ENCODE data around the gene ILDR2.

ILDR2 gene

DNA sequence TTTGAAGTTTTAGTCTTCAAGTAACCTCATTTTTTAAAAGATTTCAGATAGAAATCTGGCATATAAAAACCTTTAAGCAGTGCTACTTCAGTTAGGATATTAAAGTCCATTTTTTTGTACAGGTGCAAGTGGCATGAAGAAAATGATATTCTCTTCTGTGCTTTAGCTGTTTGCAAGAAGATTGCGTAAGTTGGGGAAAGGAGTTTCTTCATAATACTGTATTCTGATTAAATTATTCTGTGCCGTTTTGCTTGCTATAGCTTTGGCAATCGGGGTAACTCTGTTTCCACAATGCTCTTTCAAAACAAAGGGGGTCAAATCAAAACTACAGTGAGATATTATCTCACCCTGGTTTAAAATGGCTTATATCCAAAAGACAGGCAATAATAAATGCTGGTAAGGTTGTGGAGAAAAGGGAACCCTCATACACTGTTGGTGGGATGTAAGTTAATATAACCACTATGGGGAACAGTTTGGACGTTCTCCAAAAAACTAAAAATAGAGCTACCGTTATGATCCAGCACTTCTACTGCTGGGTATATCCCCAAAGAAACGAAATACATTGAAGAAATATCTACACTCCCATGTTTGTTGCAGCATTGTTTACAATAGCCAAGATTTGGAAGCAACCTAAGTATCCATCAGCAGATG, 40.9 kb upstream of the ILDR2 start:
- no peak for ATAC-seq
- TF ChIP-seq TOX (CRISPR knock-in tag; IDR thresholded peaks at IDR 0.05; ENCODE audit: borderline replicate concordance) (no peak), PPARA (CRISPR knock-in tag; IDR thresholded peaks at IDR 0.05; ENCODE audit: borderline replicate concordance) (no peak), ZFP30 (CRISPR knock-in tag; IDR thresholded peaks at IDR 0.05) (no peak), OSR1 (CRISPR knock-in tag; IDR thresholded peaks at IDR 0.05) (no peak), ZNF70 (CRISPR knock-in tag; IDR thresholded peaks at IDR 0.05) (no peak), ARNTL (CRISPR knock-in tag; IDR thresholded peaks at IDR 0.05; ENCODE audit: borderline replicate concordance, low read depth) (no peak), ZC3H10 (CRISPR knock-in tag; IDR thresholded peaks at IDR 0.05) (no peak)
- TF ChIP-seq, protein P1, sequence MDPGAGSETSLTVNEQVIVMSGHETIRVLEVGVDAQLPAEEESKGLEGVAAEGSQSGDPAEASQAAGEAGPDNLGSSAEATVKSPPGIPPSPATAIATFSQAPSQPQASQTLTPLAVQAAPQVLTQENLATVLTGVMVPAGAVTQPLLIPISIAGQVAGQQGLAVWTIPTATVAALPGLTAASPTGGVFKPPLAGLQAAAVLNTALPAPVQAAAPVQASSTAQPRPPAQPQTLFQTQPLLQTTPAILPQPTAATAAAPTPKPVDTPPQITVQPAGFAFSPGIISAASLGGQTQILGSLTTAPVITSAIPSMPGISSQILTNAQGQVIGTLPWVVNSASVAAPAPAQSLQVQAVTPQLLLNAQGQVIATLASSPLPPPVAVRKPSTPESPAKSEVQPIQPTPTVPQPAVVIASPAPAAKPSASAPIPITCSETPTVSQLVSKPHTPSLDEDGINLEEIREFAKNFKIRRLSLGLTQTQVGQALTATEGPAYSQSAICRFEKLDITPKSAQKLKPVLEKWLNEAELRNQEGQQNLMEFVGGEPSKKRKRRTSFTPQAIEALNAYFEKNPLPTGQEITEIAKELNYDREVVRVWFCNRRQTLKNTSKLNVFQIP (CRISPR knock-in tag; IDR thresholded peaks at IDR 0.05; ENCODE audit: borderline replicate concordance, low read depth), result no peak
- TF ChIP-seq, protein P2, sequence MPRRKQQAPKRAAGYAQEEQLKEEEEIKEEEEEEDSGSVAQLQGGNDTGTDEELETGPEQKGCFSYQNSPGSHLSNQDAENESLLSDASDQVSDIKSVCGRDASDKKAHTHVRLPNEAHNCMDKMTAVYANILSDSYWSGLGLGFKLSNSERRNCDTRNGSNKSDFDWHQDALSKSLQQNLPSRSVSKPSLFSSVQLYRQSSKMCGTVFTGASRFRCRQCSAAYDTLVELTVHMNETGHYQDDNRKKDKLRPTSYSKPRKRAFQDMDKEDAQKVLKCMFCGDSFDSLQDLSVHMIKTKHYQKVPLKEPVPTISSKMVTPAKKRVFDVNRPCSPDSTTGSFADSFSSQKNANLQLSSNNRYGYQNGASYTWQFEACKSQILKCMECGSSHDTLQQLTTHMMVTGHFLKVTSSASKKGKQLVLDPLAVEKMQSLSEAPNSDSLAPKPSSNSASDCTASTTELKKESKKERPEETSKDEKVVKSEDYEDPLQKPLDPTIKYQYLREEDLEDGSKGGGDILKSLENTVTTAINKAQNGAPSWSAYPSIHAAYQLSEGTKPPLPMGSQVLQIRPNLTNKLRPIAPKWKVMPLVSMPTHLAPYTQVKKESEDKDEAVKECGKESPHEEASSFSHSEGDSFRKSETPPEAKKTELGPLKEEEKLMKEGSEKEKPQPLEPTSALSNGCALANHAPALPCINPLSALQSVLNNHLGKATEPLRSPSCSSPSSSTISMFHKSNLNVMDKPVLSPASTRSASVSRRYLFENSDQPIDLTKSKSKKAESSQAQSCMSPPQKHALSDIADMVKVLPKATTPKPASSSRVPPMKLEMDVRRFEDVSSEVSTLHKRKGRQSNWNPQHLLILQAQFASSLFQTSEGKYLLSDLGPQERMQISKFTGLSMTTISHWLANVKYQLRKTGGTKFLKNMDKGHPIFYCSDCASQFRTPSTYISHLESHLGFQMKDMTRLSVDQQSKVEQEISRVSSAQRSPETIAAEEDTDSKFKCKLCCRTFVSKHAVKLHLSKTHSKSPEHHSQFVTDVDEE (CRISPR knock-in tag; IDR thresholded peaks at IDR 0.05), result no peak
- TF ChIP-seq, protein P3, sequence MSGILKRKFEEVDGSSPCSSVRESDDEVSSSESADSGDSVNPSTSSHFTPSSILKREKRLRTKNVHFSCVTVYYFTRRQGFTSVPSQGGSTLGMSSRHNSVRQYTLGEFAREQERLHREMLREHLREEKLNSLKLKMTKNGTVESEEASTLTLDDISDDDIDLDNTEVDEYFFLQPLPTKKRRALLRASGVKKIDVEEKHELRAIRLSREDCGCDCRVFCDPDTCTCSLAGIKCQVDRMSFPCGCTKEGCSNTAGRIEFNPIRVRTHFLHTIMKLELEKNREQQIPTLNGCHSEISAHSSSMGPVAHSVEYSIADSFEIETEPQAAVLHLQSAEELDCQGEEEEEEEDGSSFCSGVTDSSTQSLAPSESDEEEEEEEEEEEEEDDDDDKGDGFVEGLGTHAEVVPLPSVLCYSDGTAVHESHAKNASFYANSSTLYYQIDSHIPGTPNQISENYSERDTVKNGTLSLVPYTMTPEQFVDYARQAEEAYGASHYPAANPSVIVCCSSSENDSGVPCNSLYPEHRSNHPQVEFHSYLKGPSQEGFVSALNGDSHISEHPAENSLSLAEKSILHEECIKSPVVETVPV (CRISPR knock-in tag; IDR thresholded peaks at IDR 0.05), result no peak

DNA sequence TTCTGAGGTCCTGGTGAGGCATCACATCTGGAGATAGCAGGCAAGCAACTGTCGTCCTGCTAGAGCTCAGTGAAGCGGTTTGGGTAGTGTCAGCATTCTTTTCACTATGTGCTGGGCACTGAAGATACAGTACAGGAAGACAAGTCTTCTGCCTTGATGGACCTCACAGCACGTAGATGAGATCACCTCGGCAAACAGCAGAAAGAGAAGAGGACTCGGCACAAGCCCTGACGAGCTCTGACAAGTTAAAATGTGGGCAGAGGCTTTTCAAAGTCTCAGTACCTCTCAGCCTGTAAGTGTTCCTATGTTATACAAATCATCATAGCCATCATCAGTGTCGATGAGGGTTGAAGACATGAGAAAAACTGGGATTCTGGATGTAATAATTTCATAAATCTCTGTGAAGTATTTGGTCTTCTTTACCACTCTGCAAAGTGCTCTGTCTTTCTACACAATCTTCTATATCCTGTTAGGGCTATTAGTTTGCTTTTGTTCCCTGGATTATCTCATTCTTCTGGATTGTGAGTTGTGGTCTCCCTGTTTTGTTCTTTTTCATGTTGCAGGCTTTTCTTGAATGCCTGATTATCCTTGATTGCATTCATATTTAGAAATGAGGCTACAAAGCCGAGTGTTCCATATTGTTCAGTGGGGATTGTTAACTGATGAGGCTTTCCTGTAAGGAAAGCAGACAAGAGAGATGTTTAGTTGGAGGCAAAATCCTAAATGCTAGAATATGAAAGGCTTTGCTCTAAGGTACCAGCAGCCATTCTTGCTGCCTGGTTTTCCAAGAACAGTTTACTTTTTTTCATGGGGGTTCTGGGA, 38.0 kb upstream of the ILDR2 start:
- no peak for ATAC-seq
- TF ChIP-seq, protein P4, sequence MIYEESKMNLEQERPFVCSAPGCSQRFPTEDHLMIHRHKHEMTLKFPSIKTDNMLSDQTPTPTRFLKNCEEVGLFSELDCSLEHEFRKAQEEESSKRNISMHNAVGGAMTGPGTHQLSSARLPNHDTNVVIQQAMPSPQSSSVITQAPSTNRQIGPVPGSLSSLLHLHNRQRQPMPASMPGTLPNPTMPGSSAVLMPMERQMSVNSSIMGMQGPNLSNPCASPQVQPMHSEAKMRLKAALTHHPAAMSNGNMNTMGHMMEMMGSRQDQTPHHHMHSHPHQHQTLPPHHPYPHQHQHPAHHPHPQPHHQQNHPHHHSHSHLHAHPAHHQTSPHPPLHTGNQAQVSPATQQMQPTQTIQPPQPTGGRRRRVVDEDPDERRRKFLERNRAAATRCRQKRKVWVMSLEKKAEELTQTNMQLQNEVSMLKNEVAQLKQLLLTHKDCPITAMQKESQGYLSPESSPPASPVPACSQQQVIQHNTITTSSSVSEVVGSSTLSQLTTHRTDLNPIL (CRISPR knock-in tag; IDR thresholded peaks at IDR 0.05; ENCODE audit: low read depth), result no peak
- TF ChIP-seq BACH2 (CRISPR knock-in tag; IDR thresholded peaks at IDR 0.05; ENCODE audit: borderline replicate concordance) (no peak), OSR1 (CRISPR knock-in tag; IDR thresholded peaks at IDR 0.05) (no peak), ARNTL (CRISPR knock-in tag; IDR thresholded peaks at IDR 0.05; ENCODE audit: borderline replicate concordance, low read depth) (no peak), ZNF565 (CRISPR knock-in tag; conservative IDR thresholded peaks at IDR 0.05; ENCODE audit: low read depth) (no peak), ESRRG (CRISPR knock-in tag; IDR thresholded peaks at IDR 0.05) (no peak), RARB (CRISPR knock-in tag; IDR thresholded peaks at IDR 0.05) (no peak)
- TF ChIP-seq, protein P3 (CRISPR knock-in tag; IDR thresholded peaks at IDR 0.05), result no peak

DNA sequence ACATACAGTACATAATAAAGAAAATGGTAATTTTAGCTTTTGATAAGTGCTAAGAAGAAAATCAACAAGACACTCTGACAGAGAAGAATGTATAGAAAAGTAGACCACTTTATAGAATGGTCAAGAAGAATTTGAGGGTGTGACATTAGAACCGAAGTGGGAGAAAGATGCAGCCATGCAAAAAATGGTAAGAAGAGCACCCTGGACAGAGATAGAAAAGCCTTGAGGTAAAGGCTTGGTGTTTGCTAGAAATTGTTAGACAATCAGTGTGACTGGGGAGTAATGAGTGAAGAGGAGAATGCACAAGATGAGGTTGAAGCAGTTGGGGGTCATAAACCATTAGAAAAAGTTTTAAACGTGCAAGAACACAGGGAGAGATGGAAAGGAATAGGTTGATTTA, 37.2 kb upstream of the ILDR2 start:
- no peak for ATAC-seq
- no peak for TF ChIP-seq ESRRG (CRISPR knock-in tag; IDR thresholded peaks at IDR 0.05)
- TF ChIP-seq, protein P5, sequence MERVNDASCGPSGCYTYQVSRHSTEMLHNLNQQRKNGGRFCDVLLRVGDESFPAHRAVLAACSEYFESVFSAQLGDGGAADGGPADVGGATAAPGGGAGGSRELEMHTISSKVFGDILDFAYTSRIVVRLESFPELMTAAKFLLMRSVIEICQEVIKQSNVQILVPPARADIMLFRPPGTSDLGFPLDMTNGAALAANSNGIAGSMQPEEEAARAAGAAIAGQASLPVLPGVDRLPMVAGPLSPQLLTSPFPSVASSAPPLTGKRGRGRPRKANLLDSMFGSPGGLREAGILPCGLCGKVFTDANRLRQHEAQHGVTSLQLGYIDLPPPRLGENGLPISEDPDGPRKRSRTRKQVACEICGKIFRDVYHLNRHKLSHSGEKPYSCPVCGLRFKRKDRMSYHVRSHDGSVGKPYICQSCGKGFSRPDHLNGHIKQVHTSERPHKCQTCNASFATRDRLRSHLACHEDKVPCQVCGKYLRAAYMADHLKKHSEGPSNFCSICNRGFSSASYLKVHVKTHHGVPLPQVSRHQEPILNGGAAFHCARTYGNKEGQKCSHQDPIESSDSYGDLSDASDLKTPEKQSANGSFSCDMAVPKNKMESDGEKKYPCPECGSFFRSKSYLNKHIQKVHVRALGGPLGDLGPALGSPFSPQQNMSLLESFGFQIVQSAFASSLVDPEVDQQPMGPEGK (CRISPR knock-in tag; IDR thresholded peaks at IDR 0.05; ENCODE audit: borderline replicate concordance), result no peak
- no peak for TF ChIP-seq ISL1 (CRISPR knock-in tag; IDR thresholded peaks at IDR 0.05)
- TF ChIP-seq ZNF70 (CRISPR knock-in tag; IDR thresholded peaks at IDR 0.05), result no peak
- TF ChIP-seq PPARA (CRISPR knock-in tag; IDR thresholded peaks at IDR 0.05; ENCODE audit: borderline replicate concordance), result no peak
- no peak for TF ChIP-seq TOX (CRISPR knock-in tag; IDR thresholded peaks at IDR 0.05; ENCODE audit: borderline replicate concordance)
- no peak for TF ChIP-seq ARNTL (CRISPR knock-in tag; IDR thresholded peaks at IDR 0.05; ENCODE audit: borderline replicate concordance, low read depth)
